ENCODE measurements around the gene ME1. TPM values are rescaled to one million over a fixed set of nuclear protein-coding genes. Genes with fewer than 3 reads are reported as not detected.

Gene ME1
- total and polyA plus RNA-seq, 2 of the 13 experiments (the other 11 are each of a cell fraction or from before 2014, with no cell fraction given), result not detected

GRCh38 chr6:83183082-83183828 lies 247.6 kb downstream of the ME1 start:
- Histone ChIP-seq H3K9ac (ENCODE audit: insufficient read depth, low read depth, low read length) (no peak overlapping the region), H3K79me2 (ENCODE audit: insufficient read depth, low read length) (peaks cover 13% of the 10 kb centered on the region), H3K4me2 (ENCODE audit: low read depth, low read length) (no peak overlapping the region), H3K9me3 (ENCODE audit: low read length) (no peaks in the 10 kb centered on the region), H3K4me1 (ENCODE audit: insufficient read depth, low read length) (peaks cover 7% of the 10 kb centered on the region; the same call in 1 of the 2 replicates), H3K27ac (ENCODE audit: extremely low read length, insufficient read depth, low read length) (no peak overlapping the region), H3K4me3 (replicated peaks in 1 of 3; ENCODE audit: insufficient read depth in 1 of 3, low read depth in 2 of 3, low read length in 3 of 3) (no peak overlapping the region), H4K20me1 (ENCODE audit: insufficient read depth, low read length) (0 out of 2 replicates have a peak, but pooled peaks cover under 1% of the 10 kb centered on the region), H2AFZ (ENCODE audit: low read length) (no peak overlapping the region), H3K27me3 (ENCODE audit: control insufficient read depth in 1 of 2, insufficient read depth in 2 of 2, low read length in 2 of 2) (no peaks in the 10 kb centered on the region), H3K36me3 (replicated peaks in 1 of 2; ENCODE audit: control insufficient read depth in 1 of 2, insufficient read depth in 2 of 2, low read length in 2 of 2) (peaks cover 15 to 80% of the 10 kb centered on the region in 2 experiments)
- intact Hi-C loops (cut with micrococcal nuclease; ENCODE audit: unreplicated experiment) (no loop called here), in situ Hi-C loops (cut with HindIII; ENCODE audit: extremely low pct_ligation_motif_present, low pct_unique_long_range_greater_than_20kb) (loop anchor here (25.0 kb wide), 1 partner anchor 946 kb away; the partner anchor contains the start of gene IBTK)
- POLR2A ChIA-PET, result interaction anchor here (1.4 kb wide), 1 partner anchor 10 kb away, joined by 3 read pairs; the partner anchor contains the start of genes PGM3 and RWDD2A
- CTCF ChIA-PET (ENCODE audit: low intra/inter-chr PET ratio, low total read pairs), result no interaction called here
- no peak for TF ChIP-seq RORA (CRISPR knock-in tag; IDR thresholded peaks at IDR 0.05)
- TF ChIP-seq ZNF296 (CRISPR knock-in tag; conservative IDR thresholded peaks at IDR 0.05), result no peak
- TF ChIP-seq FOSL1 (CRISPR knock-in tag; IDR thresholded peaks at IDR 0.05; ENCODE audit: borderline replicate concordance), result no peak
- TF ChIP-seq, protein P1, sequence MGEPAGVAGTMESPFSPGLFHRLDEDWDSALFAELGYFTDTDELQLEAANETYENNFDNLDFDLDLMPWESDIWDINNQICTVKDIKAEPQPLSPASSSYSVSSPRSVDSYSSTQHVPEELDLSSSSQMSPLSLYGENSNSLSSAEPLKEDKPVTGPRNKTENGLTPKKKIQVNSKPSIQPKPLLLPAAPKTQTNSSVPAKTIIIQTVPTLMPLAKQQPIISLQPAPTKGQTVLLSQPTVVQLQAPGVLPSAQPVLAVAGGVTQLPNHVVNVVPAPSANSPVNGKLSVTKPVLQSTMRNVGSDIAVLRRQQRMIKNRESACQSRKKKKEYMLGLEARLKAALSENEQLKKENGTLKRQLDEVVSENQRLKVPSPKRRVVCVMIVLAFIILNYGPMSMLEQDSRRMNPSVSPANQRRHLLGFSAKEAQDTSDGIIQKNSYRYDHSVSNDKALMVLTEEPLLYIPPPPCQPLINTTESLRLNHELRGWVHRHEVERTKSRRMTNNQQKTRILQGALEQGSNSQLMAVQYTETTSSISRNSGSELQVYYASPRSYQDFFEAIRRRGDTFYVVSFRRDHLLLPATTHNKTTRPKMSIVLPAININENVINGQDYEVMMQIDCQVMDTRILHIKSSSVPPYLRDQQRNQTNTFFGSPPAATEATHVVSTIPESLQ (CRISPR knock-in tag; conservative IDR thresholded peaks at IDR 0.05), result no peak
- no peak for TF ChIP-seq NCOA2 (CRISPR knock-in tag; IDR thresholded peaks at IDR 0.05)
- TF ChIP-seq CEBPB (IDR thresholded peaks at IDR 0.05; ENCODE audit: borderline replicate concordance, low read depth, low read length), result no peak
- no peak for TF ChIP-seq MBNL3 (CRISPR knock-in tag; conservative IDR thresholded peaks at IDR 0.05)
- TF ChIP-seq, protein P2, sequence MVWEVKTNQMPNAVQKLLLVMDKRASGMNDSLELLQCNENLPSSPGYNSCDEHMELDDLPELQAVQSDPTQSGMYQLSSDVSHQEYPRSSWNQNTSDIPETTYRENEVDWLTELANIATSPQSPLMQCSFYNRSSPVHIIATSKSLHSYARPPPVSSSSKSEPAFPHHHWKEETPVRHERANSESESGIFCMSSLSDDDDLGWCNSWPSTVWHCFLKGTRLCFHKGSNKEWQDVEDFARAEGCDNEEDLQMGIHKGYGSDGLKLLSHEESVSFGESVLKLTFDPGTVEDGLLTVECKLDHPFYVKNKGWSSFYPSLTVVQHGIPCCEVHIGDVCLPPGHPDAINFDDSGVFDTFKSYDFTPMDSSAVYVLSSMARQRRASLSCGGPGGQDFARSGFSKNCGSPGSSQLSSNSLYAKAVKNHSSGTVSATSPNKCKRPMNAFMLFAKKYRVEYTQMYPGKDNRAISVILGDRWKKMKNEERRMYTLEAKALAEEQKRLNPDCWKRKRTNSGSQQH (CRISPR knock-in tag; IDR thresholded peaks at IDR 0.05; ENCODE audit: low read depth), result no peak
- no peak for TF ChIP-seq POLR2G (IDR thresholded peaks at IDR 0.05; ENCODE audit: low read depth, low read length)
- 96% methylated on average over 9 of the region's 9 CpGs for WGBS (ENCODE audit: low lambda C conversion rate)
- FAIRE-seq (no peak), DNase-seq (ENCODE audit: low spot score) (no peak), ATAC-seq (no peak; the same call in 2 of the 3 replicates)
- BruUV-seq (replicated peaks), result no TSS peak
